Tibial nerve (tissue), 4 donors: ENCODE data around the gene CHAF1B. TPM values are rescaled to one million over a fixed set of nuclear protein-coding genes. Genes with fewer than 3 reads are reported as not detected.

Experiments
- DNase-seq, 2 donors: peaks; one replicate each; pipeline ENCODE4 v3.0.0-alpha.2; 2019; ENCODE audit warnings: low spot score in 2 of 2
- H3K27ac ChIP-seq, 4 donors: fragments of 200-600 bp; sonication (generic) in 3 of 4; one replicate each; pipeline ENCODE4 v1.5.1; 2017 to 2019; ENCODE audit warnings: mild to moderate bottlenecking in 1 of 4
- H3K27me3 ChIP-seq, 2 donors: fragments of 200-600 bp; sonication (generic) in 1 of 2; one replicate each; pipeline versions ENCODE4 v1.5.1 to v1.6.0; 2017 to 2019
- H3K36me3 ChIP-seq, 3 donors: fragments of 200-600 bp; sonication (generic); one replicate each; pipeline ENCODE4 v1.5.1; 2018 to 2019
- H3K4me1 ChIP-seq, 4 donors: fragments of 200-600 bp; sonication (generic) in 3 of 4; one replicate each; pipeline ENCODE4 v1.5.1; 2017 to 2019
- H3K4me3 ChIP-seq, 4 donors: fragments of 200-600 bp; sonication (generic) in 3 of 4; one replicate each; pipeline ENCODE4 v1.5.1; 2017 to 2019; ENCODE audit warnings: mild to moderate bottlenecking in 1 of 4, moderate library complexity in 1 of 4
- H3K9me3 ChIP-seq, 4 donors: fragments of 200-600 bp; sonication (generic) in 3 of 4; one replicate each; pipeline ENCODE4 v1.5.1; 2017 to 2019
- EP300 ChIP-seq, 2 donors: sonication (generic); formaldehyde crosslinking; IDR thresholded peaks; one replicate each; pipeline ENCODE4 v1.6.1; 2017; ENCODE audit warnings: antibody characterized with exemption in 2 of 2, mild to moderate bottlenecking in 1 of 2
- POLR2A ChIP-seq, 2 donors: fragments of 450-650 bp; IDR thresholded peaks; one replicate each; pipeline ENCODE4 v1.6.1; 2017; ENCODE audit warnings: antibody characterized with exemption in 2 of 2, mild to moderate bottlenecking in 2 of 2, moderate library complexity in 2 of 2
- WGBS, 2 donors: methylation state at CpG; one replicate each; pipeline ENCODE4 v1.1.5; 2018; 5-methylcytosine and 5-hydroxymethylcytosine counted together
- total RNA-seq, 4 donors: library from RNA; depleted of rRNA; stranded (reverse); fragments of >200 nt; gene quantifications; one replicate each; pipeline ENCODE4 v1.1.0, GENCODE V29; 2016
- TF ChIP-seq, protein P1 (sequence below), 5 experiments: fragments of 200-600 bp in 3 of 5; fragments of 450-650 bp in 2 of 5; sonication (generic) in 3 of 5; IDR thresholded peaks; one replicate each; pipeline ENCODE4 v1.5.1; 2016 to 2019; ENCODE audit warnings: antibody characterized with exemption in 5 of 5, mild to moderate bottlenecking in 3 of 5, moderate library complexity in 2 of 5

The CHAF1B gene
- total RNA-seq, 4 donors from 2014 or later, result 0.59 to 1.2 (median 0.86) TPM

DNA sequence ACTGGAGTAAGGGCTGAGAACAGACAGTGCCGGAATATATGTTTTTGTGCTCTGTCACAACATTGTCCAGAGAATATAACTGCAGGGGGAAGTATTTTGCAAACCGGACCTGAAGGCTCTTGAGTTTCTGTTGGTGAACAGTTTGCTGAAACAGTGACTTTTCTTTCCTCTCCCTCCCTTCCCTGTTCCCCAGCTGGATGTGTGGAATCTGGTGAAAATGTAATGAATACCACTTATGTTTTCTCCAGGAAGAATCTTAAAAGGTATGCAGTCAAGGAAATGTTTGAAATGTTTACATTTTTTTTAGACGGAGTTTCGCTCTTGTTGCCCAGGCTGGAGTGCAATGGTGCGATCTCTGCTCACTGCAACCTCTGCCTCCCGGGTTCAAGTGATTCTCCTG lies 23.4 kb downstream of the CHAF1B start:
- H3K4me1 ChIP-seq, result no peaks in the 10 kb centered on the region
- no peaks in the 10 kb centered on the region for H3K9me3 ChIP-seq
- H3K4me3 ChIP-seq, result no peak overlapping the region
- H3K36me3 ChIP-seq, result peaks cover 0 to 48% (median 0%) of the 10 kb centered on the region in 3 donors
- no peaks in the 10 kb centered on the region for H3K27me3 ChIP-seq
- no peak for DNase-seq
- 80 to 84% methylated on average over 6 of the region's 6 CpGs for WGBS, 2 donors
- H3K27ac ChIP-seq, result no peak overlapping the region
- TF ChIP-seq POLR2A (IDR thresholded peaks at IDR 0.05) (no peak), EP300 (IDR thresholded peaks at IDR 0.05) (no peak)
- TF ChIP-seq, protein P1, sequence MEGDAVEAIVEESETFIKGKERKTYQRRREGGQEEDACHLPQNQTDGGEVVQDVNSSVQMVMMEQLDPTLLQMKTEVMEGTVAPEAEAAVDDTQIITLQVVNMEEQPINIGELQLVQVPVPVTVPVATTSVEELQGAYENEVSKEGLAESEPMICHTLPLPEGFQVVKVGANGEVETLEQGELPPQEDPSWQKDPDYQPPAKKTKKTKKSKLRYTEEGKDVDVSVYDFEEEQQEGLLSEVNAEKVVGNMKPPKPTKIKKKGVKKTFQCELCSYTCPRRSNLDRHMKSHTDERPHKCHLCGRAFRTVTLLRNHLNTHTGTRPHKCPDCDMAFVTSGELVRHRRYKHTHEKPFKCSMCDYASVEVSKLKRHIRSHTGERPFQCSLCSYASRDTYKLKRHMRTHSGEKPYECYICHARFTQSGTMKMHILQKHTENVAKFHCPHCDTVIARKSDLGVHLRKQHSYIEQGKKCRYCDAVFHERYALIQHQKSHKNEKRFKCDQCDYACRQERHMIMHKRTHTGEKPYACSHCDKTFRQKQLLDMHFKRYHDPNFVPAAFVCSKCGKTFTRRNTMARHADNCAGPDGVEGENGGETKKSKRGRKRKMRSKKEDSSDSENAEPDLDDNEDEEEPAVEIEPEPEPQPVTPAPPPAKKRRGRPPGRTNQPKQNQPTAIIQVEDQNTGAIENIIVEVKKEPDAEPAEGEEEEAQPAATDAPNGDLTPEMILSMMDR (IDR thresholded peaks at IDR 0.05), result no peak

DNA sequence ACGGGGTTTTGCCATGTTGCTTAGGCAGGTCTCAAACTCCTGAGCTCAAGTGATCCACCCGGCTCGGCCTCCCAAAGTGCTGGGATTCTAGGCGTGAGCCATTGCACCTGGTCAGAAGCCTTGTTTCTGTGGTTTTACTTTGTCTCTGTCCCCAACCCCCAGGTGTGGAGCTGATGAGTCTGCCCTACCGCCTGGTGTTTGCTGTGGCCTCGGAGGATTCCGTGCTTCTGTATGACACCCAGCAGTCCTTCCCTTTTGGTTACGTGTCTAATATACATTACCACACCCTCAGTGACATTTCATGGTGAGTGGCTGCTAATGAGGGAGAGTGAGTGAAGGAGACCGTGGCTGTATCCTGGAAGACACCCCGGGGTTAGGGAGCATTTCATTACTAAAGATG lies 26.1 kb downstream of the CHAF1B start:
- peaks cover 0 to 62% (median 0%) of the 10 kb centered on the region in 3 donors for H3K36me3 ChIP-seq
- TF ChIP-seq EP300 (IDR thresholded peaks at IDR 0.05) (no peak), POLR2A (IDR thresholded peaks at IDR 0.05) (no peak)
- TF ChIP-seq, protein P1 (IDR thresholded peaks at IDR 0.05), result no peak
- H3K4me3 ChIP-seq, result no peak overlapping the region
- no peaks in the 10 kb centered on the region for H3K27me3 ChIP-seq
- no peaks in the 10 kb centered on the region for H3K9me3 ChIP-seq
- H3K27ac ChIP-seq, result no peak overlapping the region
- no peaks in the 10 kb centered on the region for H3K4me1 ChIP-seq
- DNase-seq, result no peak
- WGBS, 2 donors, result 96 to 97% methylated on average over 10 of the region's 10 CpGs

DNA sequence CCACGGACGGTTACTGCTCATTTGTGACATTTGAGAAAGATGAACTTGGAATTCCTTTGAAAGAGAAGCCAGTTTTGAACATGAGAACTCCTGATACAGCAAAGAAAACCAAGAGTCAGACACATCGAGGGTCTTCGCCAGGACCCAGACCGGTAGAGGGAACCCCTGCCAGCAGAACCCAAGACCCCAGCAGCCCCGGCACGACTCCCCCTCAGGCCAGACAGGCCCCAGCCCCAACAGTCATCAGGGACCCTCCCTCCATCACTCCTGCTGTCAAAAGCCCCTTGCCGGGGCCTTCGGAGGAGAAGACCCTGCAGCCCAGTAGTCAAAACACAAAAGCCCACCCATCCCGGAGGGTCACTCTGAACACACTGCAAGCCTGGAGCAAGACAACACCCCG lies 27.7 kb downstream of the CHAF1B start:
- H3K27ac ChIP-seq, result no peak overlapping the region
- peaks cover 0 to 77% (median 0%) of the 10 kb centered on the region in 3 donors for H3K36me3 ChIP-seq
- H3K27me3 ChIP-seq, result no peaks in the 10 kb centered on the region
- WGBS, 2 donors, result 89 to 93% methylated on average over 9 to 11 of the region's 11 CpGs
- TF ChIP-seq, protein P1 (IDR thresholded peaks at IDR 0.05), result no peak
- TF ChIP-seq POLR2A (IDR thresholded peaks at IDR 0.05) (no peak), EP300 (IDR thresholded peaks at IDR 0.05) (no peak)
- H3K9me3 ChIP-seq, result no peaks in the 10 kb centered on the region
- H3K4me3 ChIP-seq, result no peak overlapping the region
- no peak for DNase-seq
- H3K4me1 ChIP-seq, result no peaks in the 10 kb centered on the region

DNA sequence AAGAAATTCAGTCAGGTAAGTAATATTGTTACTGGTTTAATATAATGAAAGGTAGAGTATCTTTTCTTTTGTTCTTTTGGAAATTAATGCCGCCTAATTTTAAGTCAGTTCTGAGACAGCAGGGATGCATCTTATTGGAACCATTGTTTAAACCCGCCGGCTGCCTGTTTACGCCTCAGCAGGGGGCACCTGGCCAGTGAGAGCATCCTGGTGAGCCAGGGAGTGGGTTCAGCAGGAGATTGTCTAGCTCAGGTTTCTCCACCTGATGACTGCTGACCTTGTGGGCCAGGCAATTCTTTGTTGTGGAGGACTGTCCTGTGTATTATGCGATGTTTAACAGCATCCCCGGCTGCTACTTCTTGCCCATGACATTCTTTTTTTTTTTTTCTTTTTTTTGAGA lies 30.2 kb downstream of the CHAF1B start:
- no peak for DNase-seq
- no peak overlapping the region for H3K4me3 ChIP-seq
- whole genome bisulfite sequencing, 2 donors, result 88 to 93% methylated on average over 6 of the region's 6 CpGs
- H3K36me3 ChIP-seq, result peaks cover 0 to 73% (median 0%) of the 10 kb centered on the region in 3 donors
- no peak overlapping the region for H3K27ac ChIP-seq
- H3K9me3 ChIP-seq, result no peaks in the 10 kb centered on the region
- H3K27me3 ChIP-seq, result no peaks in the 10 kb centered on the region
- peaks cover 0 to 4% (median 0%) of the 10 kb centered on the region in 4 donors for H3K4me1 ChIP-seq
- TF ChIP-seq POLR2A (IDR thresholded peaks at IDR 0.05), result no peak
- no peak for TF ChIP-seq EP300 (IDR thresholded peaks at IDR 0.05)
- TF ChIP-seq, protein P1 (IDR thresholded peaks at IDR 0.05), result no peak

DNA sequence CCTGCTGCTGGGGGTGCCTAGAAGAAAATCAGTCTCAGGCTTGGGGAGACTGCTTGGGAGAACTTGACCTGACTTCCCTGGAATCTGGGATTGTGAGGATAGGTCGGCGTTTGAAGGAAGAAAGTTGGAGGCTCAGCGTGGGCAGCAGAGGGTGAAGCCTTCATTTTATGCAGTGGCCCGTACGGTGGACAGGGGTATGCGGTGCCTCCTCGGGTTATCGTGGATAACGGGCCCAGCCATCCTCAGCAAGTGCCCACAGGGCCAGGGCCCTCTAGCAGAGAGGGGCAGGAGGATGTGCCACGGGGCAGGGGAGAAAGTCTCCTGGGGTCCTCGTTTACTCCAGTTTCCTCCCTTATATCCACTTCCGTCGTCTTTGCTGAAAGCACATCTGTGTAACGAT lies 34.0 kb downstream of the CHAF1B start:
- WGBS, 2 donors, result 84 to 85% methylated on average over 14 of the region's 14 CpGs
- Histone ChIP-seq H3K9me3 (no peaks in the 10 kb centered on the region), H3K27me3 (no peaks in the 10 kb centered on the region), H3K4me1 (peaks cover 0 to 4% (median 0%) of the 10 kb centered on the region in 4 donors), H3K4me3 (no peak overlapping the region), H3K27ac (no peak overlapping the region), H3K36me3 (peaks cover 0 to 36% (median 0%) of the 10 kb centered on the region in 3 donors)
- DNase-seq, result no peak
- no peak for TF ChIP-seq POLR2A (IDR thresholded peaks at IDR 0.05)
- TF ChIP-seq, protein P1 (IDR thresholded peaks at IDR 0.05), result no peak
- TF ChIP-seq EP300 (IDR thresholded peaks at IDR 0.05), result no peak
